Measurements from ENCODE around the gene ACBD3.

ACBD3 gene

DNA sequence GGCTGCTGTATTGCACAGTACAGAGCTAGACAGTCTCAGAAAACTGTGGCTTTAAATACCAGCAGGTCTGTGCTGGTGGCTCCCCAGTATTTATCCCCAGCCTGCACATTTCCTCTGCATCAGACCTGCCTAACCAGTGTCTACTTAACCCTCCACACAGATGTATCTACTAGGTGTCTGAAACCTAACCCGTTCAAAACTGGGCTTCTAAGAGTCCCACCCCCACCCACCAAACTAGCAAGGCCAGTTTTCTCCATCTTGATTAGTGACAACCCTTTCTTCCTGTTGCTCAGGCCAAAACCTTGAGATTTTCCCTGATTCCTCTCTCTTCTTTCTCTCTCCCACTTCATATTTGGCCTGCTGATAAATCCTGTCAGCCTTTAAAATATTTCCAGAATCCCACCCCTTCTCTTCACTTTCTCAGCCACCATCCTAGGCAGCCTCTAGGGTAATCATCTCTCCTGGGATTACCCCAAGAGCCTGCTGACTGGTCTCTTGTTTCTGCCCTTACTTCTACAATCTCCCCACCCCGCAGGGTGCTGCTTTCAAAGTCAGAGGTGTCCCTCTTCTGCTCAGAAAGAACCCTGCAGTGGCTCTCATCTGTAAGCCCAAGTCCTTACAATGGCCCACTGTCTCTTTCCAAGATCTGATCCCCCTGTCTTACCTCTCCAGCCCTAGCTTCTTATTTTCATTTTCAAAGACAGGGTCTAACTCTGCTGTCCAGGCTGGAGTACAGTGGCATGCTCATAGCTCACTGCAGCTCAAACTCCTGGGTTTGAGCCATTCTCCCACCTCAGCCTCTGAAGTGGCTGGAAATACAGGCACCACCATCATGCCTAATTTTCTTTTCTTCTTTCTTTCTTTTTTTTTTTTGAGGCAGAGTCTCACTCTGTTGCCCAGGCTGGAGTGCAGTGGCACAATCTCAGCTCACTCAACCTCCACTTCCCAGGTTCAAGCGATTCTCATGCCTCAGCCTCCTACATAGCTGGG lies 78.8 kb downstream of the ACBD3 start:
- Histone ChIP-seq H3F3A (ENCODE audit: control insufficient read depth, insufficient read depth) (peaks cover 7% of the 10 kb centered on the region), H3K9me2 (replicated peaks; ENCODE audit: control insufficient read depth, low read length) (no peaks in the 10 kb centered on the region), H3K4me3 (ENCODE audit: low read length) (no peak overlapping the region), H3K4me1 (ENCODE audit: control insufficient read depth, low read length) (peaks cover 18% of the 10 kb centered on the region), H3K36me3 (ENCODE audit: control insufficient read depth, low read length) (no peaks in the 10 kb centered on the region), H3K27ac (ENCODE audit: low read depth, low read length) (no peak overlapping the region), H3K79me2 (ENCODE audit: control insufficient read depth, low read length) (no peaks in the 10 kb centered on the region), H3K4me2 (ENCODE audit: low read length) (no peak overlapping the region), H4K20me1 (ENCODE audit: control insufficient read depth, insufficient read depth, low read depth, low read length) (0 out of 2 replicates have a peak, but pooled peaks cover 7% of the 10 kb centered on the region), H3K9me3 (ENCODE audit: control insufficient read depth, insufficient read depth, low read length) (no peaks in the 10 kb centered on the region), H3K27me3 (ENCODE audit: control insufficient read depth, low read length) (peaks cover 34% of the 10 kb centered on the region)
- TF ChIP-seq EZH2phosphoT487 (IDR thresholded peaks at IDR 0.05; ENCODE audit: borderline replicate concordance, low read length) = no peak
- TF ChIP-seq, protein P1, sequence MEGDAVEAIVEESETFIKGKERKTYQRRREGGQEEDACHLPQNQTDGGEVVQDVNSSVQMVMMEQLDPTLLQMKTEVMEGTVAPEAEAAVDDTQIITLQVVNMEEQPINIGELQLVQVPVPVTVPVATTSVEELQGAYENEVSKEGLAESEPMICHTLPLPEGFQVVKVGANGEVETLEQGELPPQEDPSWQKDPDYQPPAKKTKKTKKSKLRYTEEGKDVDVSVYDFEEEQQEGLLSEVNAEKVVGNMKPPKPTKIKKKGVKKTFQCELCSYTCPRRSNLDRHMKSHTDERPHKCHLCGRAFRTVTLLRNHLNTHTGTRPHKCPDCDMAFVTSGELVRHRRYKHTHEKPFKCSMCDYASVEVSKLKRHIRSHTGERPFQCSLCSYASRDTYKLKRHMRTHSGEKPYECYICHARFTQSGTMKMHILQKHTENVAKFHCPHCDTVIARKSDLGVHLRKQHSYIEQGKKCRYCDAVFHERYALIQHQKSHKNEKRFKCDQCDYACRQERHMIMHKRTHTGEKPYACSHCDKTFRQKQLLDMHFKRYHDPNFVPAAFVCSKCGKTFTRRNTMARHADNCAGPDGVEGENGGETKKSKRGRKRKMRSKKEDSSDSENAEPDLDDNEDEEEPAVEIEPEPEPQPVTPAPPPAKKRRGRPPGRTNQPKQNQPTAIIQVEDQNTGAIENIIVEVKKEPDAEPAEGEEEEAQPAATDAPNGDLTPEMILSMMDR (IDR thresholded peaks at IDR 0.05; ENCODE audit: low read depth, low read length, poor library complexity, severe bottlenecking) = no peak

GRCh38 chr1:226104671-226105121 lies 81.8 kb downstream of the ACBD3 start:
- H4K20me1 ChIP-seq (ENCODE audit: control insufficient read depth, insufficient read depth, low read depth, low read length) = 0 out of 2 replicates have a peak, but pooled peaks cover 4% of the 10 kb centered on the region
- no peaks in the 10 kb centered on the region for H3F3A ChIP-seq (ENCODE audit: control insufficient read depth, insufficient read depth)
- no peak overlapping the region for H3K4me3 ChIP-seq (ENCODE audit: low read length)
- no peaks in the 10 kb centered on the region for H3K9me2 ChIP-seq (replicated peaks; ENCODE audit: control insufficient read depth, low read length)
- no peak overlapping the region for H3K27ac ChIP-seq (ENCODE audit: low read depth, low read length)
- H3K36me3 ChIP-seq (ENCODE audit: control insufficient read depth, low read length) = no peaks in the 10 kb centered on the region
- TF ChIP-seq, protein P1 (IDR thresholded peaks at IDR 0.05; ENCODE audit: low read depth, low read length, poor library complexity, severe bottlenecking) = no peak
- TF ChIP-seq EZH2phosphoT487 (IDR thresholded peaks at IDR 0.05; ENCODE audit: borderline replicate concordance, low read length) = no peak
- H3K4me2 ChIP-seq (ENCODE audit: low read length) = no peak overlapping the region
- peaks cover 29% of the 10 kb centered on the region for H3K27me3 ChIP-seq (ENCODE audit: control insufficient read depth, low read length)
- peaks cover 16% of the 10 kb centered on the region for H3K4me1 ChIP-seq (ENCODE audit: control insufficient read depth, low read length)
- H3K79me2 ChIP-seq (ENCODE audit: control insufficient read depth, low read length) = no peaks in the 10 kb centered on the region
- no peaks in the 10 kb centered on the region for H3K9me3 ChIP-seq (ENCODE audit: control insufficient read depth, insufficient read depth, low read length)

- TF ChIP-seq EZH2phosphoT487 (IDR thresholded peaks at IDR 0.05; ENCODE audit: borderline replicate concordance, low read length) = no peak
- TF ChIP-seq, protein P1 (IDR thresholded peaks at IDR 0.05; ENCODE audit: low read depth, low read length, poor library complexity, severe bottlenecking) = no peak
- Histone ChIP-seq H3K4me2 (ENCODE audit: low read length) (peak overlapping the region; percentile 60), H3K4me3 (ENCODE audit: low read length) (peak overlapping the region; percentile 56)
Observed at GRCh38 chr1:226100436-226101391, 85.8 kb downstream of the ACBD3 start.

More at GRCh38 chr1:226100436-226101391, 85.8 kb downstream of the ACBD3 start:
- Histone ChIP-seq H4K20me1 (ENCODE audit: control insufficient read depth, insufficient read depth, low read depth, low read length) (no peaks in the 10 kb centered on the region), H3K27me3 (ENCODE audit: control insufficient read depth, low read length) (peaks cover 35% of the 10 kb centered on the region), H3K79me2 (ENCODE audit: control insufficient read depth, low read length) (no peaks in the 10 kb centered on the region), H3K36me3 (ENCODE audit: control insufficient read depth, low read length) (no peaks in the 10 kb centered on the region), H3K9me2 (replicated peaks; ENCODE audit: control insufficient read depth, low read length) (no peaks in the 10 kb centered on the region), H3K9me3 (ENCODE audit: control insufficient read depth, insufficient read depth, low read length) (no peaks in the 10 kb centered on the region), H3F3A (ENCODE audit: control insufficient read depth, insufficient read depth) (no peaks in the 10 kb centered on the region), H3K27ac (ENCODE audit: low read depth, low read length) (no peak overlapping the region), H3K4me1 (ENCODE audit: control insufficient read depth, low read length) (peaks cover 11% of the 10 kb centered on the region)

Measured in DOHH2 (cell line).